NK-92 (cell line): Measurements from ENCODE around the gene FTSJ3.
A peak's percentile ranks its signal among the peaks of the same experiment; 100 is the strongest.
"Not testable (repeated sequence)": the region's sequence is repeated elsewhere in the genome, so short reads cannot be mapped to it uniquely, and the experiment has no call there.

ENCODE experiments used
- DNase-seq: peaks from one replicate; lab custom pipeline; 2025; ENCODE audit not compliant: unreplicated experiment; lab: John Stamatoyannopoulos, UW

The FTSJ3 gene

DNA sequence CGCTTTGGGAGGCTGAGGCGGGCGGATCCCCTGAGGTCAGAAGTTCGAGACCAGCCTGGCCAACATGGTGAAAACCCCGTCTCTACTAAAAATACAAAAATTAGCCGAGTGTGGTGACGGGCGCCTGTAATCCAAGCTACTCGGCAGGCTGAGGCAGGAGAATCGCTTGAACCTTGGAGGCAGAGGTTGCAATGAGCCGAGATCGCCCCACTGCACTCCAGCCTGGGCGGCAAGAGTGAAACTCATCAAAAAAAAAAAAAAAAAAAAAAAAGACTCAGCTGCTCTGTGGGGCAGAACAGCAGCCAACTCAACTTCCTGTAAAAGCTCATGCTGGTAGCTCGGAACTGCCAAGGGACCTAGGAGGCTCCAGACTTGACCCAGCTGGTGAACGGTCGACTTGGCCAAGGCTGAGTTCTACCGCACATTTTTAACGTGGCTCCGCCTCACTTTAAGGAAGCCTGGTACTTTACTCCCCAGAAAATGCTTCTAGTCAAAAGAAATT, 16.0 kb upstream of the FTSJ3 start:
- DNase-seq, result not testable (repeated sequence)

DNA sequence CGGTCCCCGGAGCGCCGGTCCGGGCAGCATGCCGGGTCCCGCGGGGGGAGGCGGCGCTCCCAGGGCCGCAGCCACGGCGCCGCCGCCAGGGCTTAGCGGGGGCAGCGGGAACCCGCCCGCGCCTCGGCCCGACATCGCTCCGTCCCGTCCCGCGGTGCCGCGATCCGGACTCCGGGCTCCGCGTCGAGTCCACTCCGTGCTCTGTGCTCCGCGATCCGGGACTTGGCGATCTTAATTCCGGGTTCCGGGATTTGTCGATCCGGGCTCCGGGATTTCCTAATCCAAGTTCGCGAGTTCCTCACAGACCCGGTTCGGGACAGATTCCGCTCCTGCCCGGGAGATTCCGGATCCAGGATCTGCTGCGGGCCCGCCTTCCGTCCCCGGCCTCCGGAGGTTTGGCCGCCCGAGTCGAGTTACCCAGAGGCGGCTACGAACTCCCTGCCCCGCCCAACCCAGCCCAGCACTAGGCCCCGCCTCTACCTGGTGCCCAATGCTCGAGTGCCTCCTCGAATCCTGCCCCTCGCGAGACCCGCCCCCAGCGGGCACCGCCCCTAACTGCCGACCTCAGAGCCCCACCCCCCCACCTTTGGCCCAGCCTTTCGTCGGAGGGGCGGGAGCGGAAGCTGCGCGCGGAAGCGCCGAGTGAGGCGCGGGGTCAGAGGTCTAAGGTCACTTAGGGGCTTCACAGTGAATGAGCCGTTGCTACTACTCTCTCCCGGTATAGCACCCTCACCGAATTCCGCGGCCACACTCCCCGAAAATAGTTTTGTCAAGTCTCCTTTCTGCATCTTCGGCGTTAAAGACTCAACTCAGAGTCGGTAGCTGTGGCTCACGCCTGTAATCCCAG, 15.3 kb upstream of the FTSJ3 start, which contains the start of gene SMARCD2:
TSS of gene SMARCD2 (minus strand) at position 146 of the 847 bp plus-strand sequence. CDS start at position 135, 11 bp downstream.
- DNase-seq, result peak; percentile 96

DNA sequence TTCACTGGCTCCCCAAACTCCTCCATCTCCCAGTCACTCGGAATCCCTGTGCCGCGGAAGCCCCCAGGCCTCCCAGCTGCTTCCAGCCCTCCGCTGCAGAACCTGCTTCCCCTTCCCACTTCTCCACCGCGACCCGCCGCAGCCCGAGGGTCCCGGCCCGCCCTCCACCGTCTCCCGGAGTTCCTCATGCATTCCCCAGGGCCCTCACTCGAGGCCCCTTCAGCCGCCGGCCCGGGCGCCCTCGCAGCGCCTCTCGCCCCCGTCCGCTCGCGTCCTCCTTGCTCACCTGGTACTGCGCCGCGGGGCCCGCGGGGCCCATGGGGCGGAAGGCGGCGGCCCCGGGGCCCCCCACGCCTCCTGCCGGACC, 14.7 kb upstream of the FTSJ3 start:
- no peak for DNase-seq

DNA sequence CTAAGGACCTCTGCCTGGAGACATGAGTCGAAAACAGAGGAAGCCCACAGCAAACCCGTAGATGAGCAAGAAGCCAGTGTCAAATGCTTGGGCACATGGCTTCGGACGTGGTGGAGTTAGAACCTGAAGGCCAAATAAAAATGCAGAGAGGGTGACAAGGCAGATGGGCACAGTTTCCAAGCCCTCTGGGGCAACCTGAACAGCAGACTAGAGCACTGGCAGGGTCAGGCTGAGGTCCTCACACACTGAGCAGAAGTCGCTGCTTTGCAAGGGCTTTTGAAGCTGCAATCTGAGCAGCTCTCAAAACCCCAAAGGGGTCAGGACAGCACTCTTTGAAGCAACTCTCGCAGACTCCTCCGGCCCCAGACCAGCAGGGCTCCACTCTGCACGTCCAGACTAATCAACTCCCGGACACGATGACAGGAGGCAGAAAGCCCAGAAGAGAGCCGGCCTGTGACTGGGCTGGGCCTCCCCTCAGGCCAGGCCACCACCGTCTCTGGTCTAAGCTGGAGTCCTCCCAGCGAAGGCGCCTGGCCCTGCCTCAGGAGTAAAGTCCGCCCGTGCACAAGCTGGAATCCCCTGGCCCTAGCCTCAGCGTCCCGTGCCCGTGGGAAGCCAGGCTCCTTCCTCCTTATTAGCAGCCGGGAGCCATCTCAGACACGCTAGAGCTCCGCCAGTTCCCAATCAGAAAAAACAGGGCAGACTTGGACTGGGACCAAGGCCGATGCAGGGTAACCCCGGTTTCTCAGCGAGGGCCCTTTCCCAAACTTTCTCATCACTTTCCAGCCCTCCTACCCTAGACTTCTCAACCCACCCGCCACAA, 14.1 kb upstream of the FTSJ3 start:
- no peak for DNase-seq

DNA sequence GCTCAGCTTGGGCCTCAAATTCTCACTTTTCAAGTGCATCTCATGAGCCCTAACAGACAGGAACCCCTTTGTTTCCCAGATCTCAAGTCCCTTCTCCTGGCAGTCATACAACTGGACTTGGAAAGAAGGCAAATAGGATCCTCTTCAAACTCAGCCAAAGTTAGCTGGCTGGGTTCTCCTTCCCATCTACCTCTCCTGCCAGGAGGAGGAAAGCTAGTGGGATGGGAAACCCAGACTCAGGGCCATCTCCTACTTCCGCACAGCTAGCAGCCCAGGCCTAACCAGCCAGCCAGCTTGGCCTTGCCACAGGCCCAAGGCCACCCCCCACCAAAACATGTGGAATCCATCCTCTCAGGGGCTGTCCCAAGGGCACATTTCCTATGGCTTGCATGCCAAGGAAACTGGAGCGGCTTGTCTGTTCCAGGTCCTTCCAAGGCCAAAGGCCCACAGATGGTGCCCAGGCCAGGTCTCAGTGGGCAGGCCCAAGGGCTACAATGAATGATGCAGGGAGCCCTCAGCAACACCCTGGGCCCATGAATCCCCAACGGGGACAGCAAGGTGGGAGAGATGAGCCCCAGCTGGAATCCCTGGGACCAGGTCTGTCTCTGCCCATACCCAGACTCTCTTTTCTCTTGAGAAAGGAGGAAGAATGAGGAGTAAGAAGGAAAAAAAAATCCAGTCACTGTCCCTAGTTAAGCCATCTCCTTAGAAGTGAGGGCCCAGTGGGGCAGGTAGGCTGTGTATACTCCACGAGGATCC, 13.3 kb upstream of the FTSJ3 start:
- no peak for DNase-seq

DNA sequence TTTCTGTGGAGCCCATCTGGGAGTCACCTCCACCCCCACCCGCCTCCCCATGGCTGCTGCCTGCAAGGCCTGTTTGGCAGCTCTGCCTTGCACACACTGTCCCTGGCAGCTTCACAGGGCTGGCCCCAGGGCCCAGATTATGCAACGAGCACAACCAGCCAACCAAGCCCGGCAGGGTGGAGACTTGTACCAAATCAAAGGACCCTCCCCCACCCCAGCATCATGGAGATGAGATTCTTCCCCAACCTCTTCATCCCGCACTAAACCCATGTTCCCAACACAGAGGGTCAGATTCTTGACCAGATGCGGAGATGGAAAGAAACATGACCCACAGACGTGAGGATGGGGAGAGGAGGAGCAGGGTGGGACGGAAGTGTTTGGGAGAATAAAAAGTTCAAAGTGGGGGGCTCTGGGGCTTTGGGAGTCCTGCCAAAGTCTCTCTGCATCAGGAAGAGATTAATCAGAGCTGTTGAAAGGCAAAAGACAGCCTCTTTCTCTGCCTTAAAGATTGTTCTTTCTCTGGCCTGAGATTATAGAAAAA, 11.2 kb upstream of the FTSJ3 start:
- no peak for DNase-seq

DNA sequence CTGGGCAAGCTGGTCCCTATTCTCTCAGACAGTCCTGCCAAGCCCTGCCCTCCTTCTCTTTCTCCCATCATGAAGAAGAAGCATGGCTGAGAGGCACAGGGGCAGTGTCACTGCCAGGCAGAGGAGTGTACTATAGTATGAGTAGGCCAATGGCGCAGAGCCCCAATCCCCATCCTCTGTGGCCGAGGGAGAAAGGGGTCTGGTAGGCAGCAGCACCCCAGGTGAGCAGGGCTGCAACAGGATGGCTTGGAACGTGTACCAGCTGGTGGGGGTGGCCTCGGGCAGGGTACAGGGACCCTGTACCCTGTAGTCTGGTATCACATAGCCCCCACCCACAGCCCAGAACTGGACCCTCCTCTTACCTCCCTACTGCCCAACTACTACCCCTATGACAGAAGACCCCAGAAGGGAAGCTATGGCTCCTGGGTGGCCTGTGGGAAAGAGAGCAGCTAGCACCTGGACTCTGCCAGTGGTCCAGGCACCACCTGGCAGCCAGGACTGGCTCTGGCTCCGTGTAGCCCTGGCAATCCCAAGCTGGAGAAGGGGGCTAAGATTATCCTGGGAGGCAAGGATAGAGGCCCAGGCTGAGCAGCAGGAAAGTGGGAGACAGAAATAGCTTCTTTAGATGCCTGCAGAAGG, 10.6 kb upstream of the FTSJ3 start:
- no peak for DNase-seq

DNA sequence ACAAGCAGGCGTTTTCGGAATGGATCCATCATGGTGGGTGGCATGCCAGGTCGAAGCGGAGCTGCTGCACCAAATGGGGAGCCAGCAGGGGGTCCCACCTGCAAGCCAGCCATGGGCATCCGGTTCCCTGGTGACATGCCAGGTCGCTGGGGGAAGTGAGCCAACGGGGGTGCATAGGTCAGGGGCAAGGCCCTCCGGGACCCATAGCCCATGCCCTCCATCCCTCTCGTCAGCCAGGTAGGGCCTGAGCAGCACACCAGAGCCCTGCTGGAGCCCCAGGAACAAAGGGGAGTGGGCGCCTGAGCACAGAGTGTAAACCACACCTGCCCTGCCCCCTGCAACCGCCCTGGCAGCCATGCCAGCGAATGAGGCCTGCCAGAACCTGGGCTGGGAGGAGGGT, 10.0 kb upstream of the FTSJ3 start:
- no peak for DNase-seq

DNA sequence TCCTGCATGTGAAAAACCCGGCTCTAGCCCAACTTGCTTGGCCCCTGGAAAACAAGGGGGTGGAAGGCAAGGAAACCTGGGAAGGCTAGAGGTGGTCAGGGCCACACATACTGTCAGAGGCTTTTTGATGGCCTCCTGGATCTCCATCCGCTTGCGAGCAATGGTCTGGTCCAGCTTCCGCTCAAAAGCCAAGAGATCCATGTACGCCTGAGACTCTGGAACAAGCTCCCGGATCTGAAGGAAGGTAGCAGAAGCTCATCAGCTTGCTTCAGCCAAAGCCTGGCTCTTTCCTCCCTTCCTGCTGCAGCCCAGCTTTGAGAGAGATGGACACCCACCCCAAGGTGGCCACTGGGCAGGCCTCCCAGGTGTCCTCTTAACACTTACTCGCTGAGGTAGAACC, 9.3 kb upstream of the FTSJ3 start:
- no peak for DNase-seq

DNA sequence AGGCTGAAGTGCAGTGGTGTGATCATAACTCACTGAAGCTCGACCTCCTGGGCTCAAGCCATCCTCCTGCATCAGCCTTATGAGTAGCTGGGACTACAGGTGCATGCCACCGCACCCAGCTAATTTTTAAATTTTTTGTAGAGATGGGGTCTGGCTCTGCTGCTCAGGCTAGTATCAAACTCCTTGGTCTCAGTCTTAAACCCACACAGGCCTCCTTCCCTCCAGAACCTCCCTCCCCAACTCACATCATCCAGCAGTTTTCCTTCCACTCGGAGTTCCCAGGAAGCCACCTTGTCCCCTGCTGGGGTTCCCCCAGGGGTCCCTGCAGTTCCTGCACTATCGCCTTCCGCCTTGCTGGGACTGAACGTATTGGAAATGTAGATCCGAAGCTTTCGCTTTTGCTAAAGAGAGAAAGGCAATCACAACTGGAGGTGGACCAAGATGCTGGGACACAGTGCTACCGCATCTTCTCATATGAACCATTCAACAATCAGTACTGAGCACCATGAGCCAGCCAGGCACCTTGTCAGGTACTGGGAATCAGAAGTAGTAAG, 7.8 kb upstream of the FTSJ3 start:
- DNase-seq, result no peak

DNA sequence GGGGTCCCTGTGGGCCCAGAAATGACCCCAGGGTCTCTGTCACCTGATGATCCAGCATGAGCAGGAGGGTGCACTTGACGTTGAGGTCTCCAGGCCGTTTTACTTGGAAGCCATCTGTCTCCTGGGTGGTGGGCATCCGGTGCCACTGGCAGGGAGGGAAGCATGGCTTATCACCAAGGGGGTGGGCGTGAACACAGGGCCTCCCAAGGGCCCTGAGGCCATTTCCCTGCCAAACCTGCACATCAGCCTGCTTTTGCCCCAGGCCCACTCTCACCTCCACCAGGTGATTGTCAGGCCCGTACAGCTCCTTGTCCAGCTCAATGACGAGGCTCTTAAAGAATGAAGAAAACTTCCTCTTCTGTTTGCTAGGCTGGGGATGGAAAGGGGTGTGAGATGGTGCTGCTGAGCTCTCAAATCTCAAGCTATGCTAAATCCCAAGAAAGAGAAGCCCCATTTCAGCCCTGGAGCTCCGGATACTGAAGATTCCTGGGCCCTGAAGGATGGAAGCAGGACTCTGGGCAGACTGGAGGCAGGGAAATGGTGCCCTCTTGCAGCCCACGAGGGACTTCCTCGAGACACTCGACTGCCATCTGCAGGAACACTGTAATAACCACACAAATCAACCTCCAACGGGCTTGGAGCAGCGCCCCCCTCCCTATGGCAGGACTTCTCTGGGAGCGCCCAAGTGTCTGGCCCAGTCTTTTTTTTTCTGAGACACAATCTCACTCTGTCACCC, 7.1 kb upstream of the FTSJ3 start:
- DNase-seq, result no peak

DNA sequence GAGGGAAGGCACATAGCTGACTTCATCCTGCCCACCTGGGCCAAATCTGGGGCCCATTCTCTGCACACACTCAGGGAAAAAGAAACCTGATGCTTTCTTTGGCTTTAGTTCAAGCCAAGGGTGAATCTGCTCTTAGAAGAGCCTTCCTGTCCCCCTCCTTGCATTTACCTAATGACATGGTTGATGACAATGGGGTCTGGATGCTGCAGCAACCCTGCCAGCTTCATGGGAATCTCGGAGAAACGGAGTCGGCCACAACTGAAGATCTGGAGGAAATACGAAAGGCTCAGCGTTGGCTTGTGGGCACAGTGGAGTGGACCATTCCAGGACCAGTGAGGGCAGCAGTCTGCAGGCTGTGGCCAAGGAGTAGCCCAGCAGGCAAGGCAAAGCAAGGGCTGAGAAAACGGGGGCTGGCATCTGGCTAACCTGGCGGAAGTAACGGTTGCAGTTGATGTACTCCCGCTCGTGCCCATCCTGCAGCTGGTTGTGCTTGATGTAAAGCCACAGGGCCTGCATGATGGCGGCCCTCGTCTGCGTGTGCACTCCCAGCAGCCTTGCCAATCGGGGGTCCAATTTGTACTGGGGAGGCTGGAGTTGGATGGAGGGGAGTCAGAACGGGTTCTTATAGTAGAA, 6.4 kb upstream of the FTSJ3 start:
- no peak for DNase-seq

DNA sequence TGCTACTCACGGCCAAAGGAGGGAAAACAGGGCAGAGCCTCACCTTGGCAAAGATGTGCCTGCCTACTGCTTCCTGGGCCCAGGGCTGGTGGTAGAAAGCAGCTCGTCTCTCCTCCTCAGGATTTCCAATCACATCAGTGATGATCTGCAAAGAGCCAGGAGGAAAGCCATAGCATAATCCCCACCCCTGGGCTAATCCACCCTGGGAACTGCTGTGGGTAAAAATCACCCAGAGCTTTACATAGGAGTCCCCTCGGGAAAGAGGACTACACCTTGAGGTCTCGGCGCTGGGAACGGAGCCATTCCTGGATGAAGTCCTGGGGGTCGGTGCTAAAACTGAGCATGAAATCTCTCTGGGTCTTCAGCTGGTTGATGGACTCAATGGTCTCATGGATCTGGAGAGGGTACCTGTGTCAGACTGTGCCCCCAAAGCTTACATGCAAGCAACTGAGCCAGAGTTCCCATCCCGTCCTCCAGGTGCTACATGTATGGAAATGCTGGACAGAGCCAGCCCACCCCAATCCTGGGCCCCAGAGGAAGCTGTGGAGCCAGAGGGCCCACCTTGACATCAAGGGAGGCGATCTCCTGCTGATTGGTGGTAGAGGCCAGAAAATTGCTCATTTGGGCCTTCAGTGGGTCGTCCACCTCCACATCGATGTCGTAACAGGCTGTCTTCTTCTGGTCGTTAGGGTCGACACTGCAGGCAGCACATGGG, 5.7 kb upstream of the FTSJ3 start:
- no peak for DNase-seq

DNA sequence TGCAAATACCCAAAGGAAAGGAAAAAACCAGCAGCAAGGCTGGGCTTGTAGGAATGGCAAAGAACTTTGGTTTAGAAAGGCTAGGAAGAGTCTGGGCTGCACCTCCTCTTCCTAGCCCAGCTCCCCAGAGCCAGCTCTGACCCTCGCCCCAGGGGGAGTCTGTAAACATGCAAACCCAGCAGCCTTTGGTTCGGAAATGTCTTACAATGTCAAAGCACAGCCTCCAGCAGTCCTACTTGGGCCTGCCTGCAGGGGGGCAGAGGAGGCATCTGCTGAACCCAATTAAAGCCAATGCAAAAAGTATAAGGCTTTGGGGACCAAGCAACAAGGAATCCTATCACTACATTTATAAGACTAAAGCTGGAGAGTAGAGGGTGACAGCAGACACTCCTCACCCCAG, 5.0 kb upstream of the FTSJ3 start:
- DNase-seq, result no peak

DNA sequence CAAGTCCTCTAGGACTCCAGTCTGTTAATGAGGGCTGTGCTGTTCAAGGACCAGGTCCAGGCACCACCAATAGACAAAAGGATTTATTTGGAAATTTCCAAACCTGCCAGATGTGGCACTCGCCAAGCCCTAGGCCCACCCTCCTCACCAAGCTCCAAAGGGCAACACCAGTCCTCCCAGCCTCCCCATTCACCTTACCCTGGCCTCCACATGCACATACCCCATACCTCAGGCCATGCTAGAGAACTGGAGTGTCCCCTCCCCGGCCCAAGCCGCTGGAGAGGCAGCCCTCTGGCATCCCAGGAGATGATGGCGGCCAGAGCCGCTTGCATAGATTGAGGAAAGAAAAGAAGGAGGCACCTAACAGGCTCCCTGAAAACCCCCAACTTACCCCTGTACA, 4.6 kb upstream of the FTSJ3 start:
- DNase-seq, result no peak

DNA sequence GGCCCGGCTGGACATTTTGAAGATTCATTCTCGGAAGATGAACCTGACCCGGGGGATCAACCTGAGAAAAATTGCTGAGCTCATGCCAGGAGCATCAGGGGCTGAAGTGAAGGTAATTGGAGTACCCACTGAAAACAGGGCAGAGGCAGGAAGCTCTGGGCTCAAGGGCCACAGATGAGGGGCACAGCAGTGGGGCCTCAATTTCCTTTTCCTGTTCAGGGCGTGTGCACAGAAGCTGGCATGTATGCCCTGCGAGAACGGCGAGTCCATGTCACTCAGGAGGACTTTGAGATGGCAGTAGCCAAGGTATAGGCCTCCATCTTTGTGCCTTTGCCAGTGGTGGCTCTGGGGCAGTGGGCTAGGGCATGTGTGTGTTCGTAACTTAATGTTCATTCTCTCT, 4.0 kb upstream of the FTSJ3 start:
- no peak for DNase-seq

DNA sequence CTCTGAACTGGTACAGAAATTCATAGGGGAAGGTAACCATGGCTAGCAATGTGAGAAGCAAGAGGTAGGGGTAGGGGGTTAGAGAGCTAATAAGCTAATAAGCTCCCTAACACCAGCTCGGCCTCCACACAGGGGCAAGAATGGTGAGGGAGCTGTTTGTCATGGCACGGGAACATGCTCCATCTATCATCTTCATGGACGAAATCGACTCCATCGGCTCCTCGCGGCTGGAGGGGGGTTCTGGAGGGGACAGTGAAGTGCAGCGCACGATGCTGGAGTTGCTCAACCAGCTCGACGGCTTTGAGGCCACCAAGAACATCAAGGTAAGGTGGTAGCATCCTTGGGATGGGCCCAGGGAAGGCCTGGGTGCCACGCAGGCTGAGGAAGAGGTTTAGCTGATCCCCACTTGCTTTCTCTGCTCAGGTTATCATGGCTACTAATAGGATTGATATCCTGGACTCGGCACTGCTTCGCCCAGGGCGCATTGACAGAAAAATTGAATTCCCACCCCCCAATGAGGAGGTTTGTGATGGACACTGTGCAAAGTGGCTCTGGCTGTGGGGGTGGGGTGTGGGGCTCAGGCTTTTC, 3.5 kb upstream of the FTSJ3 start:
- no peak for DNase-seq

DNA sequence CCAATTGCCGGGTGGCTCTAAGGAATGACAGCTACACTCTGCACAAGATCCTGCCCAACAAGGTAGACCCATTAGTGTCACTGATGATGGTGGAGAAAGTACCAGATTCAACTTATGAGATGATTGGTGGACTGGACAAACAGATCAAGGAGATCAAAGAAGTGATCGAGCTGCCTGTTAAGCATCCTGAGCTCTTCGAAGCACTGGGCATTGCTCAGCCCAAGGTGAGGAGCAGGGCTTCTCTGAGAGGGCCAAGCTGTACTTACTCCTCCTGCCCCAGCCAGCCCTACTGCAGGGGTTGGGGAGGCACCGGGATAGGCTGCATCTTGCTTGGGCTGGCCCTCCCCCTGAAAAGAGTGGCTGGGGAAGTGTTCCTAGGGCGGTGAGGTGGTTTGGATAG, 2.8 kb upstream of the FTSJ3 start:
- DNase-seq, result no peak
